Keratinocyte (primary cell): ENCODE data around the gene ASPN. TPM values are rescaled to one million over a fixed set of nuclear protein-coding genes. Genes with fewer than 3 reads are reported as not detected.
"Not testable (repeated sequence)": the region's sequence is repeated elsewhere in the genome, so short reads cannot be mapped to it uniquely, and the experiment has no call there.

Experiments used
- DNase-seq: peaks from one replicate; pipeline ENCODE4 v3.0.0-alpha.2; 2011; ENCODE audit warnings: low read depth, missing footprints, low spot score
- FAIRE-seq: peaks from 2 replicates; lab custom pipeline; 2011; peaks lifted over from hg19 to GRCh38; lab: Jason Lieb, UNC
- H2AFZ ChIP-seq: 2 replicates; pipeline ENCODE4 v1.6.0; 2012; ENCODE audit warnings: low read length, control low read depth, inconsistent platforms; ENCODE audit not compliant: control insufficient read depth
- H3K27ac ChIP-seq: 2 replicates; pipeline ENCODE4 v1.5.1; 2011; ENCODE audit warnings: low read length; ENCODE audit not compliant: control insufficient read depth, insufficient read depth
- H3K27me3 ChIP-seq: 3 replicates; pipeline ENCODE4 v1.6.0; 2011; ENCODE audit warnings: low read length; ENCODE audit not compliant: control insufficient read depth, insufficient read depth; ENCODE audit errors: extremely low read depth
- H3K36me3 ChIP-seq, 2 experiments: 2 replicates in 1 of 2; 3 replicates in 1 of 2; pipeline ENCODE4 v1.5.1; 2011; ENCODE audit warnings: low read length in 2 of 2, mild to moderate bottlenecking in 1 of 2; ENCODE audit not compliant: control insufficient read depth in 2 of 2, insufficient read depth in 2 of 2; ENCODE audit errors: extremely low read depth in 1 of 2
- H3K4me1 ChIP-seq: 3 replicates; pipeline ENCODE4 v1.5.1; 2011; ENCODE audit warnings: low read length; ENCODE audit not compliant: control insufficient read depth, insufficient read depth; ENCODE audit errors: extremely low read depth
- H3K4me2 ChIP-seq: 3 replicates; pipeline ENCODE4 v1.6.0; 2011; ENCODE audit warnings: low read depth, low read length; ENCODE audit not compliant: control insufficient read depth, insufficient read depth; ENCODE audit errors: extremely low read depth
- H3K4me3 ChIP-seq, 3 experiments: fragments of 200-600 bp in 1 of 3; sonication (generic) in 1 of 3; 2 replicates in 2 of 3; 3 replicates in 1 of 3; pipeline ENCODE4 v1.5.1; 2011 to 2016; ENCODE audit warnings: low read length in 3 of 3, mild to moderate bottlenecking in 3 of 3, control low read depth in 2 of 3, inconsistent platforms in 1 of 3, low read depth in 1 of 3, mixed read lengths in 1 of 3, mixed run types in 1 of 3, moderate library complexity in 1 of 3; ENCODE audit not compliant: control insufficient read depth in 2 of 3, insufficient read depth in 2 of 3; ENCODE audit errors: extremely low read depth in 1 of 3
- H3K79me2 ChIP-seq: 2 replicates; pipeline ENCODE4 v1.6.0; 2012; ENCODE audit warnings: low read length; ENCODE audit not compliant: control insufficient read depth, insufficient read depth
- H3K9ac ChIP-seq: 3 replicates; pipeline ENCODE4 v1.6.0; 2011; ENCODE audit warnings: low read length; ENCODE audit not compliant: control insufficient read depth, insufficient read depth; ENCODE audit errors: extremely low read depth
- H3K9me1 ChIP-seq: 3 replicates; pipeline ENCODE4 v1.6.0; 2011; ENCODE audit warnings: low read length; ENCODE audit not compliant: control insufficient read depth, insufficient read depth; ENCODE audit errors: extremely low read depth
- H3K9me3 ChIP-seq: 2 replicates; pipeline ENCODE4 v1.5.1; 2012; ENCODE audit warnings: low read depth, low read length; ENCODE audit not compliant: control insufficient read depth
- H4K20me1 ChIP-seq: 3 replicates; pipeline ENCODE4 v1.6.0; 2011; ENCODE audit warnings: low read length; ENCODE audit not compliant: control insufficient read depth, insufficient read depth; ENCODE audit errors: extremely low read depth
- EZH2 ChIP-seq: IDR thresholded peaks from one replicate; pipeline ENCODE4 v1.6.1; 2012; ENCODE audit warnings: inconsistent platforms, mild to moderate bottlenecking, low read length, moderate library complexity
- dilution Hi-C: fragments of 300-500 bp; cut with MboI; formaldehyde crosslinking; loops from one replicate; pipeline ENCODE4 v1.7.0; 2020; ENCODE audit warnings: low sequenced_read_pairs; ENCODE audit not compliant: extremely low pct_ligation_motif_present
- polyA plus RNA-seq, 5 experiments: library from polyadenylated mRNA; depleted of rRNA in 3 of 5; stranded (reverse) in 3 of 5; stranded (forward) in 1 of 5; unstranded in 1 of 5; fragments of >200 nt; gene quantifications; 1 replicate in 1 of 5; 2 replicates in 3 of 5; 3 replicates in 1 of 5; pipeline versions ENCODE4 v1.2.1 to v1.2.3, GENCODE V29; 2011 to 2012; ENCODE audit warnings: missing spikeins in 2 of 5, low read depth in 1 of 5, low replicate concordance in 1 of 5
- TF ChIP-seq, protein P1 (sequence below), 3 experiments: IDR thresholded peaks in 1 of 3; conservative IDR thresholded peaks in 1 of 3; optimal IDR thresholded peaks in 1 of 3; 2 replicates in 2 of 3; 3 replicates in 1 of 3; pipeline versions ENCODE3 to v1.5.1; 2011; ENCODE audit warnings: low read length in 3 of 3, mild to moderate bottlenecking in 3 of 3, moderate library complexity in 2 of 3, control low read depth in 1 of 3, inconsistent platforms in 1 of 3; ENCODE audit not compliant: insufficient read depth in 2 of 3; ENCODE audit errors: extremely low read depth in 1 of 3

Gene ASPN
- polyA plus RNA-seq, 1 donor (not counting 4 experiments of a cell fraction or from before 2014, with no cell fraction given) = 0.63 TPM

GRCh38 chr9:92422611-92423338 is 59.5 kb downstream of the ASPN start:
- H3K79me2 ChIP-seq = no peaks in the 10 kb centered on the region
- no peak overlapping the region for H3K27ac ChIP-seq
- H3K4me3 ChIP-seq = no peak overlapping the region
- no peak for TF ChIP-seq EZH2
- TF ChIP-seq, protein P1, sequence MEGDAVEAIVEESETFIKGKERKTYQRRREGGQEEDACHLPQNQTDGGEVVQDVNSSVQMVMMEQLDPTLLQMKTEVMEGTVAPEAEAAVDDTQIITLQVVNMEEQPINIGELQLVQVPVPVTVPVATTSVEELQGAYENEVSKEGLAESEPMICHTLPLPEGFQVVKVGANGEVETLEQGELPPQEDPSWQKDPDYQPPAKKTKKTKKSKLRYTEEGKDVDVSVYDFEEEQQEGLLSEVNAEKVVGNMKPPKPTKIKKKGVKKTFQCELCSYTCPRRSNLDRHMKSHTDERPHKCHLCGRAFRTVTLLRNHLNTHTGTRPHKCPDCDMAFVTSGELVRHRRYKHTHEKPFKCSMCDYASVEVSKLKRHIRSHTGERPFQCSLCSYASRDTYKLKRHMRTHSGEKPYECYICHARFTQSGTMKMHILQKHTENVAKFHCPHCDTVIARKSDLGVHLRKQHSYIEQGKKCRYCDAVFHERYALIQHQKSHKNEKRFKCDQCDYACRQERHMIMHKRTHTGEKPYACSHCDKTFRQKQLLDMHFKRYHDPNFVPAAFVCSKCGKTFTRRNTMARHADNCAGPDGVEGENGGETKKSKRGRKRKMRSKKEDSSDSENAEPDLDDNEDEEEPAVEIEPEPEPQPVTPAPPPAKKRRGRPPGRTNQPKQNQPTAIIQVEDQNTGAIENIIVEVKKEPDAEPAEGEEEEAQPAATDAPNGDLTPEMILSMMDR (optimal IDR thresholded peaks at IDR 0.05 in 1 of 3, IDR thresholded peaks at IDR 0.05 in 1 of 3, conservative IDR thresholded peaks at IDR 0.05 in 1 of 3; ENCODE audit: extremely low read depth in 1 of 3, insufficient read depth in 2 of 3, low read length in 3 of 3) = no peak
- H4K20me1 ChIP-seq = no peaks in the 10 kb centered on the region
- H3K9me3 ChIP-seq = no peaks in the 10 kb centered on the region
- dilution Hi-C loops = no loop called here
- no peaks in the 10 kb centered on the region for H3K4me1 ChIP-seq
- H3K9ac ChIP-seq = no peak overlapping the region
- no peak overlapping the region for H3K4me2 ChIP-seq
- no peak overlapping the region for H2AFZ ChIP-seq
- no peaks in the 10 kb centered on the region for H3K9me1 ChIP-seq
- DNase-seq = no peak
- no peaks in the 10 kb centered on the region for H3K36me3 ChIP-seq
- FAIRE-seq = no peak
- no peaks in the 10 kb centered on the region for H3K27me3 ChIP-seq

- no peak for FAIRE-seq
- TF ChIP-seq EZH2 = no peak
- TF ChIP-seq, protein P1 (optimal IDR thresholded peaks at IDR 0.05 in 1 of 3, IDR thresholded peaks at IDR 0.05 in 1 of 3, conservative IDR thresholded peaks at IDR 0.05 in 1 of 3; ENCODE audit: extremely low read depth in 1 of 3, insufficient read depth in 2 of 3, low read length in 3 of 3) = no peak
Observed at GRCh38 chr9:92414566-92414965, 67.7 kb downstream of the ASPN start.

GRCh38 chr9:92411157-92411556 is 71.1 kb downstream of the ASPN start:
- H3K79me2 ChIP-seq, H3K9ac ChIP-seq, H3K27ac ChIP-seq, dilution Hi-C loops, FAIRE-seq, H3K4me1 ChIP-seq, H3K4me2 ChIP-seq, H4K20me1 ChIP-seq, H3K9me1 ChIP-seq, H3K9me3 ChIP-seq, DNase-seq, H3K4me3 ChIP-seq, H3K27me3 ChIP-seq, H3K36me3 ChIP-seq, H2AFZ ChIP-seq: not testable (repeated sequence)

More at GRCh38 chr9:92414566-92414965, 67.7 kb downstream of the ASPN start:
- Histone ChIP-seq H3K27me3 (no peaks in the 10 kb centered on the region), H3K79me2 (no peaks in the 10 kb centered on the region), H3K27ac (no peak overlapping the region), H4K20me1 (no peaks in the 10 kb centered on the region), H2AFZ (no peak overlapping the region), H3K36me3 (no peaks in the 10 kb centered on the region), H3K4me1 (no peaks in the 10 kb centered on the region), H3K9me3 (no peaks in the 10 kb centered on the region), H3K9me1 (no peaks in the 10 kb centered on the region), H3K4me3 (no peak overlapping the region), H3K4me2 (no peak overlapping the region), H3K9ac (no peak overlapping the region)
- dilution Hi-C loops = no loop called here
- DNase-seq = no peak
